Adipose tissue (tissue), 3 donors: Measurements from ENCODE around the gene VWA8. TPM values are rescaled to one million over a fixed set of nuclear protein-coding genes. Genes with fewer than 3 reads are reported as not detected.
"Not testable (repeated sequence)": the region's sequence is repeated elsewhere in the genome, so short reads cannot be mapped to it uniquely, and the experiment has no call there.

Experiments
- H3K27ac ChIP-seq: one replicate; pipeline ENCODE4 v1.5.1; 2013; ENCODE audit warnings: low read depth, low read length
- WGBS, 3 donors: extraction: QIAGEN DNeasy Blood & Tissue Kit; methylation state at CpG; one replicate each; pipeline ENCODE4 v1.1.7; 2013; 5-methylcytosine and 5-hydroxymethylcytosine counted together
- polyA plus RNA-seq, 3 donors: library from polyadenylated mRNA; stranded (reverse); fragments of 200-250 nt; gene quantifications; one replicate each; pipeline ENCODE4 v1.2.3, GENCODE V29; 2013
- donor health status: healthy with polysubstance abuse.
- donor health status: Bipolar disorder and iron deficiency.
- donor health status: healthy.

VWA8 gene
- polyA plus RNA-seq, 3 donors, result 4.5 to 7.7 (median 5.1) TPM

DNA sequence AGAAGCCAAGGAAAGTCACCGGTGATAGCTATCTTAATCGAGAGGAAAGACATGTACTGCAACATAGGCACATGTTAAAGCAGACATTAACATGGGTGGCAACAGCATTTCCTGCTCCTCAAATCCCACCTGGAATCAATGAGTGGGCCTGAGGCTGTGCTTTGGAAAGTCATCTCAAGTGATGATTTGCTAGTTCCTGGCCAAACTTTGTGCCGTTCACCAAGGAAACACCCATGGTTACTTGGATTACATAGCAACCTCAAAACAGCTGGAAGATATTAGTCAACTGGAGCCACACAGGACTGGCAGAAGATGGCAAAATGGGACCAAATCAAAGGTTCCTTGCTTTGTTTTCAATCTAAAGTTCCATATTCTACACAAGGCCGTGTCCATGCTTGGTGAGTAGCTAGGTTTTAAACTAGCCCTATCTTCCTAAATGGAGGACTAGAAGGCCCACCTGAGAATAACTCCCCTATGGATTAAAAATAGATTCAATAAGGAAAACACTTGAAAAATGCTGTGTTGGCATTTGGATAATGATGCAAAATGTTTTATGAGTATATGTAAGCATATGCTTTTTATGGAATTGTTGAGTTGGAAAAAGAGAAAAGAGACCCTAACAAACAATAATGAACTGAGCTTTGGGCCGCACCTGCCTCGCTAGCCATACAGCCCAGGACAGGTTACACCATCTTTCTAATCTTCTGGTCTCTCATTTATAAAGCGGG is 359.0 kb downstream of the VWA8 start:
- H3K27ac ChIP-seq, result no peak overlapping the region
- WGBS, 3 donors, result 90 to 96% (median 91%) methylated on average over 7 of the region's 7 CpGs

DNA sequence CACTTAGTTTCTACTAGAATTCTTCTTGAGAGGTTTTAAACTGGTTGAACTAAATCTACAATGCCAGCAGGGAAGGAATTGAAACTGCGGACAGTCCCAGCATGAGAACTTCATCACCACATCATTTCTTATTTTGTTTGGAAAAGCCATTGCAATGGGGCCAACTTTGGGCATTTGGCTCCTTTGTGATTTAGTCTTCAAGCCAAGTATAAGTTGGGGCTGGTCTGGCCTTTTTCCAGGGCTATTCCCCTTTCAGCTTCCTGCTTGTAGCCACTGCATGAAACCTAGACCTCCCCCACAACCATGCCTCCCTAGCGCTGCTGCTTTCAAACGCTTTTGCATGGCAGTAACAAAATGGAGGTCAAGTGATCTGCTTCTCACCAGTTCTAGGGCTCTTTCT is 361.3 kb downstream of the VWA8 start:
- H3K27ac ChIP-seq, result no peak overlapping the region

DNA sequence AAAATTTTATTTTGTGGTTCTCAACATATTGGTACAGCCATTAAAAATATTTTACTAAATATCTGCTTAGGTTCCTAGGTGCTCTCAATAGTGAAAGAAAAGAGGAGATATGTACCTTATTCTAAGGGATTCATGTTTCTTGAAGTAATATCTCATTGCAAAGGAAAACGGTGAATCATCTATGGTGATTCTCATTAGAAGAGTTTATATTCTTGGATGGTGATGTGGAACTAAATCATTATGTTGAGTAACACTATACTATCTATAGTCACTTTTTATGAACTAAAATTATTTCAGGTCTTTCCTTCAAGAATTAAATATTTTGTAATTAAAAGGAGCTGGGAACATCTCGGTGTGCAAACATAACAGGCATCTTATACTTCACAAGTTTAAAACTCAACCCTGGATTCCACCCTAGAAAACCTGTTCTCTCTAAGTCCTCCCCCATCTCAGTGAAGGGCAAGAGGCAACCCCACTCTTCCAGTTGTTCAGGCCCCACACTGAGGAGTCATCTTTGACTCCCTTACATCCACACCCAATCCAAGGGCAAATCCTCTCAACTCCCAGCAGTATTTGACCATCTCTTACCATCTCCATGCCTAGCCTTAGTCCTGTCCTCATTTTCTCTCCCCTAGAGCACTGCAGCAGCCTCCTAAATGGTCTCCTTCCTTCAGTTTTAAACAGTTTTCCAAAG is 363.4 kb downstream of the VWA8 start:
- WGBS, 3 donors, result 94 to 97% (median 97%) methylated on average over 2 of the region's 2 CpGs

More for the DNA sequence above, 361.3 kb downstream of the VWA8 start:
- WGBS, 3 donors, result 93 to 98% (median 97%) methylated on average over 3 of the region's 3 CpGs

DNA sequence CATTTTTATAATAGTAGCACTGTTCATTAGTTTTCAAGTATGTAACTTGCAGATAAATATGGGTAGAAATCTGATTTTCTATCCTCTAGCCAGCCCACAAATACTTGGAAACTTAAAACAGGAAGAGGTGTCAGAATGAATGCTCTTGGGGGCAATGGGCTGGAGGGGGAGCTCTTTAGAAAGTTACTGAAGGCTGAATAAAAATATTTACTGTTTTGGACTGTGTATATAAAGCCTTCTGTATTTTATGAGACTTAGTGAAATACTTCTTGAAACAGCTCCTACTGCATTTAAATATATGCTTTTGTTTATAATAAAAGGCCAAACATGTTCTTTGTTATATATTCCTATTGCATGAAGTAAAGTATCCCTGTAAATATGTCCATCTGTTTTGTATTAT is 364.7 kb downstream of the VWA8 start:
- no peak overlapping the region for H3K27ac ChIP-seq

More for the DNA sequence above, 363.4 kb downstream of the VWA8 start:
- no peak overlapping the region for H3K27ac ChIP-seq

DNA sequence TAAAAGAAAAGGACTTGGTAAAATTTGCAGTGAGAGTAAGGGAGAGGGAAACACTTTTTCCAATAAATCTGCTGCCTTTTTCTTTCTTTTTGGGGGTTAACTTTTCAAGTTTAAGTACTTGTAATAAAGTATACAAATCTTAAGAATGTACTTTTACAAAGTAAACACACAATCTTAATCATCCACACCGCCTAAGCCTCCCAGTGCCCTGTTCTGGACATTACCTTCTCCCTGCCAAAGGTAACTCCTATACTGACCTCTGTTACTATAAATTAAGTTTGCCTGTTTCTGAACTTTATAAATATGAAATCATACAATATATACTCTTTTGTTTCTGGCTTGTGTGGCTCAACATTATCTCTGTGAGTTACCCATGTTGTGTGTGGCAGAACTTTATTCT is 365.6 kb downstream of the VWA8 start:
- 77 to 93% (median 89%) methylated on average over 1 of the region's 1 CpG for WGBS, 3 donors
- H3K27ac ChIP-seq, result no peak overlapping the region

DNA sequence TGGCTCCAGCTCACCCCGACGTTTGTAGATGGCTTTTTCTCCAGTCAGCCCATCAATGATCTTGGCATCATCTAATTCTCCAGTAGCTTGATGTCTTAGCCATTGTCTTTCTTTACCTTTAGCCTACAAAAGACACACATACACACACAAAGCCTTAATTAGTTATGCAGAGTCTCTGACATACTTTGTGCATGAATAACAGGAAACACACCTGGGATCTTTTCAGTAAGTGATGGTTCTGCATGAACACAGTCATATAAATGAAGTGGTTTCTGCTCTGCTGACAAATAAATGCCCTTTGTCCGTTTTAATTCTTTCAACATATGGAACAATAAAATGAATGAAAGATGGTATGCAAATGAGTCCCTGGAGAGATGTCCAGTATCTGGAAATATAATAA is 370.3 kb downstream of the VWA8 start:
- no peak overlapping the region for H3K27ac ChIP-seq
- WGBS, 3 donors, result 68 to 83% (median 83%) methylated on average over 3 of the region's 3 CpGs

DNA sequence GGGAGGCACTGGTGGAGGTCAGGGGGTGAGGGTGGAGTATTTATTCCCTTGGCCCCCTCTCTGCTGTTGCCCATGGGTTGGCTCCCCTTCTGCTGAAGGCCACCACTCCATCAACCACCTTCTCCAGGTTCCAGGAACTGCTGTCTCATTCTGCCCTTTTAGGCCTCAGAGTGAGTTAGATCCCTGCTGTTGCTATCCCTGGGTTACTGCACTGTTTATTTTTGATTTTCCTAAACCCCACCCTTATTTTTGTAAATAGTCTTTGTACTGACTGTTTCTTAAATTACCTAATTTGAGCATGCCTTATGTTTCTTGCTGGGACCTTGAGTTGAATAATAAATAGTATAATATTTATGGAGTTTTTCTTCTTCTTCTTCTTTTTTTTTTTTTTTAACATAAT is 370.8 kb downstream of the VWA8 start:
- no peak overlapping the region for H3K27ac ChIP-seq

DNA sequence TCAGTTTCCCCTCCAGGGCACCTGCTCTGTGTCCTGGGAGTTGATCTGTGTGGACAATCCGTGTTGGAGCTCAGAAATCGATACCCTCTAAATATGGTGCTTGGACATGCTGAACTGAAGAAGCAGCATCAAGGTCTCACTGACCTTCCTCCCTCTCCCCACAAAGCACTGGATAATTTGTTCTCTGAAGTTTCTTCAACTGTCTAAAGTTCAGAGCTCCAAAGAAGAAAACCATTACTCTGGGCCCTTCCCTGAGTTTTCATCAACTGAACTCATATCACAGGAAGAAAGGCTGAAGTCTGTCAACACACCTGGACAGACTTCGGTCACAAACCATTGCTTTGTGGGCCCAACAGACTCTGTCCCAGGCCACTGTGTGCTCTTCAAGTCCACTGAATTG is 371.5 kb downstream of the VWA8 start:
- WGBS, 3 donors, result 90 to 95% (median 93%) methylated on average over 3 of the region's 3 CpGs
- H3K27ac ChIP-seq, result no peak overlapping the region

DNA sequence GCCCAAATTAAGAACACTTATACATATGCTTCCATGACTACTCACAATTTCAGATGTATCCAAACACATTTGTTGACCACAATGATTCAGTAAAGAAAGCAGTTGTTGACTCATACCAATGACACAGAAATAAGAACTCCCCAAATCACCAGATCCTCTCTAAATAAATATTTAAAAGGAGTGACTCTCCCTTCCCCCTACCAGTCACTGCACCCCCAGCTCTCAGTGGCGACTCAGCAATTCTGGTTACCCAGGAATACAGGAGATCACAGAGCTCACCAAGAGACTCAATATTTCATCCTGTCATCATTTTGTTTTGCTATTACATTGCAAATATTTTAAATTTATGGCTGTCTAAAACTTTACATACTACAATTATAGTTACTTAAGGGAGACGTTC is 372.0 kb downstream of the VWA8 start:
- WGBS, 3 donors, result 70 to 88% (median 74%) methylated on average over 2 of the region's 2 CpGs
- no peak overlapping the region for H3K27ac ChIP-seq

DNA sequence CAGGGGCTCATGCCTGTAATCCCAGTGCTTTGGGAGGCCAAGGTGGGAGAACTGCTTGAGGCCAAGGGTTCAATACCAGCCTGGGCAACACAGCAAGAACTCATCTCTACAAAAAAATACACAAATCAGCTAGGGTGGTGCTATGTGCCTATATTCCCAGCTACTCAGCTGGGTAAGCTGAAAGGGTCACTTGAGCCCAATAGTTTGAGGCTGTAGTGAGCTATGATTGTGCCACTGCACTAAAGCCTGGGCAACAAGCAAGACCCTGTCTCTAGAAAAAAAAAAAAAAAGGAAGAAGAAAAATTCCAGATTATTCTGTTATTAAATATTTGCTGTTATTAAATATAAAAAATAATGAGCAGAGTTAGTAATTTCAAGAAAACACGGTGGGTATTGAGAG is 372.5 kb downstream of the VWA8 start:
- 93 to 100% (median 96%) methylated on average over 1 of the region's 1 CpG for WGBS, 3 donors
- H3K27ac ChIP-seq, result no peak overlapping the region

DNA sequence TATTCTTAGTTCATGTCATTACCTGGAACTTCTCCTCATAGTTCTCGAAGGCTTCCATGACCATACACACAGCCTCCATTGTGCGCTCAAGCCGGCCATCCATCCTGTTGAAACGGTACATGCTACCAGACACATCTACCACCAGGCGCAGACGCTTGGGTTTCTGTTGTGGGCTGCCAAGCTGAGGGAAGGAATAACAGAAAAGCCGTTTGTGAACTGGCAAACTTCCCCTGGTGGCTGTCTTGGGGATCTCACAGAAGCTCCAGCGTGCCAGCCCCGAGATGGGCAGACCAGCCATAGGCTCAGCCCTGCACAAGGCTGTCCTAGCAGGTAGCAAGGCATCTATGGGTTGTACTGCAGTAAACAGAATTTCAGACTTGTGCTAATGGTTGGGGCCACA is 373.4 kb downstream of the VWA8 start:
- H3K27ac ChIP-seq, result no peak overlapping the region
- 95% methylated on average over 9 of the region's 9 CpGs for WGBS, 3 donors

DNA sequence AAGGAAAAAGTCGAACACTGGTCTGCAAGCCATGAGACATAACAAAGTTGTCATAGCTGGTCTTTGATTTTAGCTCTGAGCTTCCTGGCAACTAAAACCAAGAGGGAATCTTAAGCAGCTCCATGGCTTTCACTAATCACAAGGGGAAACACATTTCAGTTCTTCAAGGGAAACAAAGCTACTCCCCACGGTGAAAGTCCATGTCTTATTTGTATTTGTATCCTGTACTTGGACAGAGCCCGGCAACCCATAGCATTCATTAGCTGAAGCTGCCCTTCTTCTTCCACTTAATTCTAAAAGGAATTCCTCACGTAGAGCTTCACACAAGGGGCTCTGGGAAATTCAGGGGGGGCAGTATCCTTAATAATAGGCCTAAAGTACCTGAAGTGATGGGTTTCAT is 374.7 kb downstream of the VWA8 start:
- WGBS, 3 donors, result 75 to 89% (median 89%) methylated on average over 4 of the region's 4 CpGs

DNA sequence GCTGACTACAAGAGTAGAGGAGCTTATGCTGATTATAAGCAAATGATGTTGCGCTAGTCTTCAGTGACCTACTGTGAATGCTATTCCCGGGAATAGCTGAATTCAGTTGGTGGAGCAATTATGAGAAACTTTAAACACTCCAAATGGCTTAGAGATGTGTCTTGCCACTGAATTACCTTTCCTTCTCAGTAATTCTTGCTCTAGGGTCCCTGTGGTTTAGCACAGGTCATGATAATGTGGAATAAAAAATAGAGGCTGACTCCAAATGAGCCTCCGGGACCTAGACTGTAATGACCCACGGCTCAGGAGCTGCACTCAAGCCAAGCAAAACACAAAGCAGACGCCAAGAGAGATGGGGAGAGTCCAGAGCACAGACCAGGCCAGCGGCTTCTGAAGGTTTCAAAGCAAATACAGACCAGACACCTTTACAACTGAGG is 378.9 kb downstream of the VWA8 start:
- 71 to 88% (median 79%) methylated on average over 6 of the region's 6 CpGs for WGBS, 3 donors
- H3K27ac ChIP-seq, result no peak overlapping the region

More for the DNA sequence above, 374.7 kb downstream of the VWA8 start:
- H3K27ac ChIP-seq, result no peak overlapping the region

DNA sequence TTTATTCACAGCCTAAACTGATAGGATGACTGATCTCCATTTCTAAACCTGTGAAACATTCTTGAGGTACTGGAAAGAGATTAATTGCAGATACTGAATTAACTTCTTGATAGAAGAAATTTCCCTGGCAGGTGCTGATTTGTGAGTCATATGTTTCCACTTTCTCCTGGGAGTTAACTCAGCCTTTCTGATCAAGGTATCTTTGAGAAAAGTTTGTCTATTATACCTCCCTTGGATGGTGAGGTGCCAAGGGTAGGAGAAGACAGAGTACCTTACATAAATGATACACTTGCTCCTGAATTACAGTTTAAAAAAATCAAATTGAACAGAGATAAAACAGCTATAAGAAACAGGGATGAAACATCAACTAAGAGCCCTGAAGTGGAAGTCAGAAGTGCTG is 380.6 kb downstream of the VWA8 start:
- no peak overlapping the region for H3K27ac ChIP-seq

DNA sequence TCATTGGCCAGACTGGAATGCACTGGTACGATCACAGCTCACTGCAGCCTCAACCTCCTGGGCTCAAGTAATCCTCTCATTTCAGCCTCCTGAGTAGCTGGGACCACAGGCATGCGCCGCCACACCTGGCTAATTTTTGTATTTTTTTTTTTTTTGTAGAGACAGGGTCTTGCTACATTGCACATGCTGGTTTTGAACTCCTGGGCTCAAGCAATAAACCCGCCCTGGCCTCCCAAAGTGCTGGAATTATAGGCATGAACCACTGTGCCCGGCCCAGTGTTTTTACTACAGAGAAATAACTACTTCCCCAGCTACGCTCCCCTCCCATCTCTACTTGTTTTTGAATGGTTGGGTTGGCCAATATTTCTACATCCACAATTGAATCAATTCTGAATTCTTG is 381.0 kb downstream of the VWA8 start:
- H3K27ac ChIP-seq, result no peak overlapping the region
- WGBS, 3 donors, result 89 to 97% (median 92%) methylated on average over 6 of the region's 6 CpGs

DNA sequence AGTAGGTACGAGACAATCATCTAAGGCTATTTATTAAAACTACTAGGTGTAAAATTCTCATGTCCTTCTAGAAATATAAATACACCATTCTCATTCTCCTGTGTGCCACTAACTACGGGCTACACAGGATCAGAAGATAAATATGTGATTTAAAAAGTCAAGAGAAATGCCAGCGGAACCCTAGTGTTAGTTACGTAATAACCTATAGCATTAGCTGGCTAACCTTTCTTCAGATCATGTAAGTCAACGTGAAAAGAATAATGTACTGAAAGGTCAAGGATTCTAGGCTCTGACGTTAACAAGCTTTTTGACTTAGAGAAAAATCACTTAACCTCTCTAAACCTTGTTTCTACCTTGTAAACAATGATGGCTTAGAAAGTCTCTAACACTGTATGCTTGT is 381.7 kb downstream of the VWA8 start:
- 84 to 91% (median 88%) methylated on average over 6 of the region's 6 CpGs for WGBS, 3 donors
- H3K27ac ChIP-seq, result no peak overlapping the region

DNA sequence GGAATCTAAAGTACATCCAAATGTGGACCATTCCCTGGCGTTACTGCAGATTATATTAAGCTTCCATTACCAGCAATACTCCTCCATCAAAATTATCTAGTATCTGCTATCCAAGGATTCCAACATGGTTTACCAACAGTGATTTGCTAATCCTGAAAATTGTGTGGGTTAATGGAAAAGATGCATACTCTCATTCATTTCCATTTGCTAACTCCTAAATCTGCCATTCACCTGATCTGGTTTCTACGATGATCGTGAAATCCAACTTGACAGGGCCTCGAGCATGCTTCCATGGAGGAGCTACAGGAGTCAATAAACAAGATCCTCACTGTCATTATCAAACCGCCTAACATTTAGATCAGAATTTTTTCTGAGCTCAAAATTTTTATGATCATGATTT is 382.5 kb downstream of the VWA8 start:
- 89 to 99% (median 93%) methylated on average over 5 of the region's 5 CpGs for WGBS, 3 donors
- no peak overlapping the region for H3K27ac ChIP-seq

DNA sequence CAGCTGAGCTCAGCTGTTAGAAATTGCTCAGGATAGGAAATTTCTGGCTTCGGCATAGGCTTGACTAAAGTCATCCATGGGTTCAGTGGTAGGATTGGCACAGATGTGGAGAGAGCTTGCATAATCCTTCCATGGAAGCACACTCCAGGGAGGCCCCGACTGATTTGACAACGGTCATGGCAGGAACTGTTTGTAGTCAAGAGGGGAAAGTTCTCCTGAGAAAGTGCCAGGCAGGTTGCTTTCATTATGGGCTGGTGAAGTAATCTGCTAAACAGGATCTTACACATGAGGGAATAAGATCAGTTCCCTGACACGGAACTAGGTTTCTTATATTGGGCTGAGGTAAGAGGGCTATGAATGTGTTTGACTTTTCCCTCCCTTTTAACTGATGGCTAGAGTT is 383.5 kb downstream of the VWA8 start:
- 10 to 52% (median 11%) methylated on average over 4 of the region's 4 CpGs for WGBS, 3 donors
- H3K27ac ChIP-seq, result no peak overlapping the region

DNA sequence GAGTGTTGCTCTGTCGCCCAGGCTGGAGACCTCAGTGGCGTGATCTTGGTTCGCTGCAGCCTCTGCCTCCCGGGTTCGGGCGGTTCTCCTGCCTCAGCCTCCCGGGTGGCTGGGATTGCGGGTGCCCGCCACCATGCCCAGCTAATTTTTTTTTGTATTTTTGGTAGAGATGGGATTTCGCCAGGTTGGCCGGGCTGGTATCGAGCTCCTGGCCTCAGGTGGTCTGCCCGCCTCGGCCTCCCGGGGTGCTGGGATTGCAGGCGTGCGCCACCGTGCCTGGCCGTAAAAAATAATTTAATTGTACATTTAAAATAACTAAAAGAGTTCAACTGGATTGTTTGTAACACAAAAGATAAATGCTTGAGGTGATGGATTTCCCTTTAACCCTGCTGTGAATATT is 387.3 kb downstream of the VWA8 start:
- 97 to 99% (median 98%) methylated on average over 19 of the region's 19 CpGs for WGBS, 3 donors

DNA sequence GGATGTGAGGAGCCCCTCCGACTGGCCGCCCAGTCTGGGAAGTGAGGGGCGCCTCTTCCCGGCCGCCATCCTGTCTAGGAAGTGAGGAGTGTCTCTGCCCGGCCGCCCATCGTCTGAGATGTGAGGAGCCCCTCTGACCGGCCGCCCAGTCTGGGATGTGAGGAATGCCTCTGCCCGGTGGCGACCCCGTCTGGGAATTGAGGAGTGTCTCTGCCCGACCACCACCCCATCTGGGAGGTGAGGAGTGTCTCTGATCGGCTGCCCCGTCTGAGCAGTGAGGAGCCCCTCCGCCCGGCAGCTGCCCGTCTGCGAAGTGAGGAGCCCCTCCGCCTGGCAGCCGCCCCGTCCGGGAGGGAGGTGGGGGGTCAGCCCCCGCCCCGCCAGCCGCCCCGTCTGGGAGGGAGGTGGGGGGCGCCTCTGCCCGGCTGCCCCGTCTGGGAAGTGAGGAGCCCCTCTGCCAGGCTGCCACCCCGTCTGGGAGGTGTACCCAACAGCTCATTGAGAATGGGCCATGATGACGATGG is 389.0 kb downstream of the VWA8 start:
- H3K27ac ChIP-seq, result not testable (repeated sequence)
- 96 to 98% (median 98%) methylated on average over 28 to 33 of the region's 33 CpGs for WGBS, 3 donors

More for the DNA sequence above, 387.3 kb downstream of the VWA8 start:
- H3K27ac ChIP-seq, result not testable (repeated sequence)
